ENCODE measurements around the gene MAP2K4.

The MAP2K4 gene

GRCh38 chr17:12089809-12090384 is 69.2 kb downstream of the MAP2K4 start:
- peak; percentile 25 for DNase-seq (ENCODE audit: low spot score)

- DNase-seq (ENCODE audit: low spot score): no peak
Measured at GRCh38 chr17:12094336-12094735, 73.7 kb downstream of the MAP2K4 start.

DNA sequence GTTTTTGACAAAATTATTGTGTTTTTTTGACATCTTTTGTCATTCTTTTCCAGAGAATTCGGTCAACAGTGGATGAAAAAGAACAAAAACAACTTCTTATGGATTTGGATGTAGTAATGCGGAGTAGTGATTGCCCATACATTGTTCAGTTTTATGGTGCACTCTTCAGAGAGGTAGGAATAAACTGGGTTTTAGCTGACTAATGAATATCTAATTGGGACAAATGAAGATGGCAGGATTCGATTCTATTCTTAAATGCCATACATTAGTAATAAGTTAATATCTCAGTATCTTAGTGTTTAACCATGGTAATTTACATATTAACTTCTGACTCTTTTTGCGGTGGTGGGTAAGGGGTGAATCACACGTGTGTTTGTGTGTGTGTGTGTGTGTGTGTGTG is 74.8 kb downstream of the MAP2K4 start:
- DNase-seq (ENCODE audit: low spot score): no peak

- DNase-seq (ENCODE audit: low spot score): no peak
Measured at GRCh38 chr17:12097326-12097725, 76.6 kb downstream of the MAP2K4 start.

DNA sequence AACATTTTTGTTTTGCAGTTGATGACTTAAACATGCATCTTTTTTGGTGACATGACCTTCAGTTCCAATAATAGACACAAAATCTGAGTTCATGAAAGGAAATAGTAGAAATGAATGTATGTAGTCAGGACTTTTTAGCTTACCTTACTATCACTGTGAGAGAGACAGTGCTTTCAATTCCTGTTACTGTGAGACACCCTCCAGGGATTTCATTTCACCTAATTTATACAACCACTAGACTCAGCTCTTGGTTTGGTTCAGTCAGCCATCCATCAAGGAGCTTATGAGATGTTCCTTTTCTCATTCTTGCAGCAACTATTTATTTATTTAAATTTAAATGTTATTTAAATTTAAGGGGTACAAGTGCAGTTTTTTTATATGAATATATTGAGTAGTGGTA is 77.9 kb downstream of the MAP2K4 start:
- no peak for DNase-seq (ENCODE audit: low spot score)

- no peak for DNase-seq (ENCODE audit: low spot score)
Measured at GRCh38 chr17:12099412-12099811, 78.7 kb downstream of the MAP2K4 start.

DNA sequence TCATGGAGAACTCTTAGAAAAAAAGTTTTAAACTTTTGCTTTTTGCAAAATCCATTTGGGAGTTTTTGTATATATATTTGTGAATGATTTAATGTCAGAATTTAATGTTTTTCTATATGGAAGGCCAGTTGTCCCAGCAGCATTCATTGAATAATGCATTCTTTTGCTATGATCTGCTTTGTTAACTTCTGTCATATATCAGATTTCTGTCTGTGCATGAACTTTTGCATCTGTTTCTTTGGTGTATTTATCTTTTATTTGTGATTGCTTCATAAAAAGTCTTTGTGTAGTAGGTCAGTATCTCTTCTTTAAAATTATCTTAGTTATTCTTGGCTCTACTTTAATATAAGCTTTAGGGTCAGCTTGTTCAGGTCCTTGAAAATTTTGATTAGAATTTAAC is 84.2 kb downstream of the MAP2K4 start:
- no peak for DNase-seq (ENCODE audit: low spot score)

GRCh38 chr17:12107905-12108304 is 87.2 kb downstream of the MAP2K4 start:
- no peak for DNase-seq (ENCODE audit: low spot score)

DNA sequence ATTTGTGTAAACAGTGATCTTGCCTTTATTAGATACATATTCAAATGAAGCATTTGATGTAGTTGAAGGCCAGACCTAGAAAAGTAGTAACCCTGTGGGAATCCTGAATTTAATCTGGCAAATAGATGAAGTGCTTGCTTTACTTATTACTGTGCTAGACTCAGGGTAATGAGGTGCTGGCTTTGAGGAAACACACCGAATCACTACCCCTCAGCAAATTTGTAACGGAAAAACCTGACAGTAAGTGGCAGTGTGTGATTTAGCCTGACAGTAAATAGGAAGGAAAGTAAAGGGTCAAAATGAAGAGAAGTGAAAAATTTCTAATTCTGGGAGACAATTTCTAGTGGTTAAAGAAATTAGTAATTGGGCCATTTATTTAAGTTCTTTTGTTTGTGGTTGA is 90.2 kb downstream of the MAP2K4 start:
- DNase-seq (ENCODE audit: low spot score): no peak

- no peak for DNase-seq (ENCODE audit: low spot score)
Measured at GRCh38 chr17:12113156-12113555, 92.5 kb downstream of the MAP2K4 start.

- DNase-seq (ENCODE audit: low spot score): no peak
Measured at GRCh38 chr17:12114686-12115418, 94.2 kb downstream of the MAP2K4 start.

GRCh38 chr17:12116143-12116542 is 95.5 kb downstream of the MAP2K4 start:
- no peak for DNase-seq (ENCODE audit: low spot score)

- no peak for DNase-seq (ENCODE audit: low spot score)
Measured at GRCh38 chr17:12118617-12119016, 97.9 kb downstream of the MAP2K4 start.

- no peak for DNase-seq (ENCODE audit: low spot score)
Measured at GRCh38 chr17:12122075-12122474, 101.4 kb downstream of the MAP2K4 start.

DNA sequence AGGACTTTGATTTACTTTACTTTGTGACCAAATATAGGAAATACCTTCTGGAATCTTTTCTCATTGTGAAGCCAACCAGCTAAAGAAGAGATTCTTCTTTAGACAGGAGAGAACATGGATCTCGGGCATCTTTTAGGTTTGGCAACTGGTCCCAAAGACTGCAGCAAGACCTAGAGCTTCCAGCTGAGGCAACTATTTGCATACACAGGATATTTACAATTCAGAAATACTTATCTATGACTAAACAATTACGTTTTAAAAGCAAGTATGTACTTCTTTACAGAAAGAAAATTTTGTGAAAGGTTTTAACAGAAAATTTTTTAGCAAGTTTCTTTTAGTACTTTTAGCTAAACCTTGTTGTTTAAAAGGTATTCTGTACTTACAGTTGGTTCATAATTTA is 106.5 kb downstream of the MAP2K4 start:
- peak; percentile 21 for DNase-seq (ENCODE audit: low spot score)

GRCh38 chr17:12127667-12128066 is 107.0 kb downstream of the MAP2K4 start:
- DNase-seq (ENCODE audit: low spot score): no peak

GRCh38 chr17:12128946-12129345 is 108.3 kb downstream of the MAP2K4 start:
- DNase-seq (ENCODE audit: low spot score): no peak

DNA sequence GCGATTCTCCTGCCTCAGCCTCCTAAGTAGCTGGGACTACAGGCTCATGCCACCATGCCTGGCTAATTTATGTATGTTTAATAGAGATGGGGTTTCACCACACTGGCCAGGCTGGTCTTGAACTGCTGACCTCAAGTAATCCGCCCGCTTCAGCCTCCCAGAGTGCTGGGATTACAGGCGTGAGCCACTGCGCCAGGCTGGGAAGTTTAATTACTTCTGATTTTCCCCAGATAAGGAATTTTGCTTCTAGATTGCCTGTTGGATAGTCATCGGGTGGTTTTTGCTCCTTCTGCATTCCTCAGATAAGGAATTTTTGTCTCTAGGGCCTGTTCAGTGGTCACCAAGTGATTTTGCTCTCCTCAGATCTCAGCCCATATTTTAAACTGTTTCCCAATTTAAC is 112.5 kb downstream of the MAP2K4 start:
- no peak for DNase-seq (ENCODE audit: low spot score)

DNA sequence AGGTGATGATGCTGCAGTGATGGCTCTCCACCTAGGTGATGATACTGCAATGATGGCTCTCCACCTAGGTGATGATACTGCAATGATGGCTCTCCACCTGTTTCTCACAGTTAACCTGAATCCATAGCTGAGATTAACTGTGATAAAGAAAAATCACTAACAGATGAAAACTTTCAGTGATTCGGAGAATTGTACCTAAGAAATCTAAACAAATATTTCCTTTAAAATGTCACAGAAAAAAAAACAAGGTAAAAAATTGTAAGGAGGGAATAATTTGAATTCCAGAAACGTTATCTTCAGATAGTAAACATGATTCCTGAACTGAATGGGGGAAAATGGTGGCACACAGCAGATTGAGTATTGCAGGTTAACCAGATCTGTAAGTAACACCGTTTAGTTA is 113.4 kb downstream of the MAP2K4 start:
- no peak for DNase-seq (ENCODE audit: low spot score)

DNA sequence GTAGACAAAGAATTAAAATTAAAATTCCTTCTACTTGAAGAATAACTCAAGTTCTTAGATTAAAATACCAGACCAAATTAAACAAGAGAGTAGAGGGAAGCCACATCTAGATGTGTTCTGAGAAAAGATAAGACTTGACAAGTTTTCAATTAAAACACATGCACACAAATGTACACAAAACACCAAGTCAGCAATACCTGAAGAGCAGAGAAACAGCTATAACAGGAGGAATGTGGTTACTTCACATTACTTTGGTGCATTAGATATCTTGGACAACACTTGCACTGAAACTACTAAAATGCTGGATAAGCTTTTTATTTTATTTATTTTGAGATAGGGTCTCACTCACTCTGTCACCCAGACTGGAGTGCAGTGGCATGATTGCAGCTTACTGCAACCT is 113.9 kb downstream of the MAP2K4 start:
- DNase-seq (ENCODE audit: low spot score): no peak

DNA sequence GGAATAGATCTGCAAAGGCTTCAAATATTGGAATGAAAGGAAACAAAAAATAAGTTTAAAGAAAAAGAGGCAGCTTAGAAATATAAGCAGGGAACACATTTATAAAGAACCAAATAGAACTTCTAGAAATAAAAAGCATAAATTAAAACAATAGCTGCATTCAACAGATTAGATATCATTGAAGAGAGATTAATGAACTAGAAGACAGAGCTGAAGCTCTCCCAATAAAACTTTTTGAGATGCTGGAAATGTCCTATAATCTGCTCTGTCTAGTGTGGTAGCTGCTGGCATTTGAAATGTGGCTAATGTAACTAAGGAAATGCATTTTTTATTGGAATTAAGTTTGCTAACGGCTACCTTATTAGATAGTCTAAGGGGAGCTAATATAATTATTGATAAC is 115.6 kb downstream of the MAP2K4 start:
- DNase-seq (ENCODE audit: low spot score): no peak

DNA sequence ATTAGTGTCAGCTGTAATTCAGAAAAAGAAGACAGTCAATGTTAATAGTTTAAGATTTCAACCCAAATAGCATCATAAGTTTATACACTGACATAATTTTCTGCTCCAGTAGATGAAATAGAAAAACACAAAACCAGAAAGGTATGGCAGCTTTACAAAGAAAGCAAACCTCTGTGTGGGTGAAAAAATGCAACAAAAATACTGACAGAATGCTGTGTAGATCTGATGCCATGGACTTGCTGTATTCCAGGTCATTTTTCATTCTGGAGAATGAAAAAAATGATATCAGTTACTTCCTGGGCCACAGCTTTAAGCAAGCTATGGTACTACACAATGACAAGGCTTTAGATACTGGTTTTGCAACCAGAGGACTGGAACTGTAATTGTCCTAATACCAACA is 116.0 kb downstream of the MAP2K4 start:
- no peak for DNase-seq (ENCODE audit: low spot score)

- DNase-seq (ENCODE audit: low spot score): no peak
Measured at GRCh38 chr17:12137859-12138258, 117.2 kb downstream of the MAP2K4 start.

DNA sequence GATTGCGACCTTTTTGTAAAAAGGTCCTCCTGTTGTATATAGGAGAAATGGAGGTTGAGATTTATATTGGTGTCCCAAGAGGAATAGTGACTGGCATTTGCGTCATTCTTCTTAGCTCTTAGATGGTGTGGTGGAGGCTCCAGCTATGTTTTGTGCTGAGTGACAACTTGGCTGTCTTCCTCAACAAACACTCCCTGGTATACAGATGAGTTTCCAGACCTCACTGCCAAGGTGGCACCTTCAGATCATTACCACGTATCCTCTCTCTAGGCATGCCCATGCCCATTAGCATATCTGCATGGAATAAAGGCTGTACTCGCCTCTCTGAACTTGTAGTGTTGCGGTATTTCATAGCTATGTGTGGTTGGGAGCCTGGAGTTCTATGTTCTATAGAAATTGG is 120.0 kb downstream of the MAP2K4 start:
- no peak for DNase-seq (ENCODE audit: low spot score)

All from AG08396 (cell line).